ENCODE data around the gene DISP2.

Gene DISP2

DNA sequence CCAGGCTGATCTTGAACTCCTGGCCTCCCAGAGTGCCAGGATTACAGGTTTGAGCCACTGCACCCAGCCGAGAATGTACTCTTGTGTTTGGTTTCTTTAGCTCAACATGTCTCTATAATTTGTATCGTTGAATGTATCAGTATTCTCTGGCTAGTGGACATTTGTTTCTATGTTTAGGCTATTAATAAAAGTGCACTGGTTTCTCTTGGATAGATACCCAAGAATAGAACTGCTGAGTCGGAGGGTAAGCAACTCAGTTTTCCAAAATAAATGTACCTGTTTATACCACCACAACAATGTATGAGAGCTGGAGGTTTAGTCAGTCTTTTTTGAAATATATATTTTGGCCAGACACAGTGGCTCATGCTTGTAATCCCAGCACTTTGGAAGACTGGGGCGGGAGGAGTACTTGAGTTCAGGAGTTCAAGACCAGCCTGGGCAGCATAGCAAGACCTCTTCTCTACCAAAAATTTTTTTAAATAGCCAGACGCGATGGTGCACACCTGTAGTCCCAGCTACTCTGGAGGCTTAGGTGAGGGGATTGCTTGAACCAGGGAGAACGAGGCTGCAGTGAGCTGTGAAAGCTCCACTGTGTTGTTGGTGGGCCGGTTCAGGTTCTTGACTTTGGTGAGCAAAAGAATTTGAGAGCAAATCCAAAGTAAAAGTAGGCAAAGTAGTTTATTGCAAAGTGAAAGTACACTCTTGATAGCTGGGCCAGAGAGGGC lies 39.8 kb downstream of the DISP2 start:
- no peak for DNase-seq

DNA sequence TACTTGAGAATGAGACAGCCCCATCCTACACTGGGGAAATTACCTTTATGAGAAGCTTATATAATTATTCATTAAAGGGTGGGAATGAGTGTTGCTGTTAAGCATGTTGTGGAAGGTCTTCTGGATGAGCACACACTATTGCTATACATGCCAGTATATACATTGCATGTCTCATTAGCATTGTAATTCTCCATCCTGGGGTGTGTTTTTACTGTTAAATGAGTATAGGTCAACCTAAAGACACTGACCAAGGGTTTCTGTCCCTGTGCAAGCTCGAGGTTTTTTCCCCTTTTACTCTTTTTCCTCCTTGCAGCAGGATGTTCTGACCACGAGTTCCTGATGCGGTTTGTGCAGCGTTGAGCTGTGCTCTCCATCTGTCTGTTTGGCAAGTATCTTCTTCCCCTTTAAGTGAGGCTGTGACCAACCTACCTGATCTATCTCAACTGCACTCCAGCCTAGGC lies 40.4 kb downstream of the DISP2 start:
- DNase-seq, result no peak

DNA sequence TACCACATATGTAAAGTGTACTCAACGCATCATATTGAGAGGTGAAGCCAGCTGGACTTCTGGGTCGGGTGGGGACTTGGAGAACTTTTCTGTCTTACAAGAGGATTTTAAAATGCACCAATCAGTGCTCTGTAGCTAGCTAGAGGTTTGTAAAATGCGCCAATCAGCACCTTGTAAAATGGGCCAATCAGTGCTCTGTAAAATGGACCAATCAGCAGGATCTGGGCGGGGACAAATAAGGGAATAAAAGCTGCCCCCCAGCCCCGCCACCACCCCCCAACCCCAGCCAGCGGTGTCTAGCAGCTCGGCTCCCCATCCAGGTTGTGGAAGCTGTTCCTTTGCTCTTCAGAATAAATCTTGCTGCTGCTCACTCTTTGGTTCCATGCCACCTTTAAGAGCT lies 41.4 kb downstream of the DISP2 start:
- DNase-seq, result no peak

DNA sequence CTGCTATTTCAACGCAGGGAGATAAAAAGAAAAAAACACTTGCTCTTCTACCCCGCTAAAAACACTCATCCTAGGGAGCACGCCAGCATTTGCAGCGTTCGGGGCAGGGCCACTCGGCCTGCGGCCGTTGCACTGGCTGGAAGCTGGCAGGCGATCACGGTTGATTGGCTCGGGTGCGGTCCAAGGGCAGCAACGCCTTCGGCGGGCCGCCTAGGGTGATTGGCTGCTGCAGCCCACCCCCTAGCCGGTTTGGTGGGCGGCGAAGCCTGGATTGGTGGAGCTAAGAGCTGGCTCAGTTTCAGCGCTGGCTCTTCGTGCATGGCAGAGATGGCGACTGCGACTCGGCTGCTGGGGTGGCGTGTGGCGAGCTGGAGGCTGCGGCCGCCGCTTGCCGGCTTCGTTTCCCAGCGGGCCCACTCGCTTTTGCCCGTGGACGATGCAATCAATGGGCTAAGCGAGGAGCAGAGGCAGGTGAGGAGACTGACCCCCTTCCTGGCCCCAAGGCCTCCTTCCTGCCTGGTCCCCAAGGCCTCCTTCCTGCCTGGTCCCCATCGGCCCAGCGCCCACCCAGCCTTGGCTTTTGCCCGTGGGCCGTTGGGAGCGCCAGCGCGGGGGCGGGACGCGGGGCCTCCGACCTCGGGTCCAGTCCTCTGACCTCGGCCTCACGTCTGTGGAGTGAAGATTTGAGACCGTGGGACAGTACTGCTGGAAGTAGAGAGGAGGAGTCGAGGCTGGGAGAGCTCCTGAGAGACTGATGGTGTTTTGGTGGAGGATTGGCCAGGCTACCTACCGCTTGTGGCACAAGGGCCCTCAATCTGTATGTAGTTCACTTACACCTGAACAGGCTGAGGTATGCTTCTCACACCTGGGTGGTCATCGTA lies 47.7 kb downstream of the DISP2 start, which contains the start of gene IVD:
Gene IVD (plus strand): TSS at position 295 of the 881 bp plus-strand sequence. CDS start 33 bp downstream, at position 328.
- peak; percentile 74 for DNase-seq

DNA sequence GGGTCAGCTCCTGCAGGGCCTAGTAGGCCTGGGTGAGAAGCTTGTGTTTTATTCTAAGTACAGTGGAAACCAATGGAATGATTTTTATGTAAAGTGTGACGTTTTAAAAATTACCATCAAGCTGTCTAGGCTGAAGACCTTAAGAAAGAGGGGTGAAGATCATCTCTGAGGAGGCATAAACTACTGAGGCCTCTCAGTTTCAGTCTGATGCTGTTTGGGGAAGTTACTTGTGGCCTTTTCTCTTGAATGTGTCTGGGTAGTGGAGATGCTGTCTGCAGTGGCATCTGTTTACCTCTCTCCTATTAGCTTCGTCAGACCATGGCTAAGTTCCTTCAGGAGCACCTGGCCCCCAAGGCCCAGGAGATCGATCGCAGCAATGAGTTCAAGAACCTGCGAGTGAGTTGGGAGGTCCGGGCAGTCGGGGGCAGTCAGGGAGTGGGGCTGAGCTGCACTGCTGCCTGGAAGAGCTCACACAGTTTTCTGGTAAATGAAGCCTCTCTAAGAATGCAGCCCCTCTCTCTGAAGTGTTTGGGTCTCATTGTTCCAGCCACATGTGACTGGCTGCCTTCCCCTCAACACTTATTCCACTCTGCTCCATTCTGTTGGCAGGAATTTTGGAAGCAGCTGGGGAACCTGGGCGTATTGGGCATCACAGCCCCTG lies 49.4 kb downstream of the DISP2 start:
- DNase-seq, result no peak

DNA sequence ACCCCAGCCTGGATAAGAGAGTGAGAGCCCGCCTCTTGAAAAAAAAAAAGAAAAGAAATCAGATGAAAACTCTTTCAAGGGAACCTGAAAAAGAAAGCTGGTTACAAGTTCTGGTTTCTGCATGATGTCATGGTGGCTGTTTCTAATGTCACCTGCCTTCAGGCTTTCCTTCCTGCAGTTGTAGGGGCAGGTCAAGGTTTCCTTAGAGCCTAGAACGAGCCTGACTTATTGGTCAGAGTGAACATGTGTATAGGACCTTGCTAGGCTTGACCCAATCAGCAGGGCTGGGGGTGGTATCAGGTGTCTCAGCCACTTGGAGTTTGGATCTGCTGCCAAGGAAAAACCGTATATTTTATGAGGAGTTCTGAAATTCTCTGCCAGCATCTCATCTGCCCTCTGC lies 51.3 kb downstream of the DISP2 start:
- DNase-seq, result no peak

DNA sequence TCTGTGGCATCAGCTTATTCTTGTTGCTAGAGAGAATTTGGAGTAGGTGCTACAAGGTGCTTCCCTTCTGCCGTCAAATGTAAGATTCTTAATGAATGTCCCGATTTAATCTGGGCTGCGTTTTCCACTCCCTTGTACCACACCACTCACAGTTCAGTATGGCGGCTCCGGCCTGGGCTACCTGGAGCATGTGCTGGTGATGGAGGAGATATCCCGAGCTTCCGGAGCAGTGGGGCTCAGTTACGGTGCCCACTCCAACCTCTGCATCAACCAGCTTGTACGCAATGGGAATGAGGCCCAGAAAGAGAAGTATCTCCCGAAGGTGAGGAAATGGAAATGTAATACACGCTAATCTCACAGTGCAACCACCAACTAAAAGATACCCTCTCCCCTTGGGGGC lies 52.5 kb downstream of the DISP2 start:
- DNase-seq, result no peak

DNA sequence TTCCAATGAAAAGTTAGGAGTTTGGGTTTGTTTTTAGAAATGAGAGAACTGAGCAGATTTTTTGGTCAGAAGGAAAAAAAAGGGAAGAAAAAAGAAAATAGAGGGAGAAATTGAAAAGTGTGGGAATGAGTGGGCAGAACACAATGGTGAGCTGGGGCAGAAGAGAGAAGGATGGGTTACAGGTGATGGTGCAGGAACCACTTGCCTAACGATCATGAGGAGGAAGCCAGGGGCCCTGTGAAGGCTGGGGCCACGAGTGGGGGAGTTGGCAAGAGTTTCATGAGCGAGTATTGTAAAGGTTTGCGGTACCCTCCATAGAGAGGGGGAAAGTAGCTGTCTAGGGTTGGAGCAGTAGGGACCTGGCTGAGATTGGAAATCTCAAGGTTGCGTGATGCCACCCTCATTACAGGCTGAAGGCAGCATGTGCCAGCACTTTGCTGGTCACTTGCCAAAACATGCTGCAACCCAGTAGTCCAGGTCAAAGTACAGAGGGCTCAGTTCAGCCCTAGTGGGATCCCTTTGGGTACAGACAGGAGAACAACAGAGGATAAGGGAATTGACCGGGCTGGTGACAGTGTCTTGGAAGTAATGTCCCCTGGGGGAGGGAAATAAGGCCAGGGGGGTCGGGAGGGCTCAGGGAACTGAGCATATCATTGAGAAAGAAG lies 54.2 kb downstream of the DISP2 start:
- no peak for DNase-seq

DNA sequence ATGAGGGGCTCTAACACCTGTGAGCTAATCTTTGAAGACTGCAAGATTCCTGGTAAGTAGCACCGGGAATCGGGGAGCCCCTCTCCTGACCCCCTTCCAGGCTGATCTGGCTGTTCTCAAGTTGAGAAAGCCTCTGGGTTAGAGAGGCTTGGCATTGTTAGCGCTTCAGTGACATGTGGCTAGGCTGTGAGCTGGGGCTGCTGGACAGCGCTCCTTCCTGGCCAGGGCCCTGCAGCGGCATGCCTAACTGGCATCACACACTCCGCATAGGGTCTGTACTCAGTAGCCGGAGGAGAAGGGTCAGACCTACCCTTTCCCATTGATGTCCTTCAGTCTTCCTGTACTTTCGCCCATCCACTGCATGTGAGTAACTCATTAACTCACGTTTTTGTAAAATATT lies 55.0 kb downstream of the DISP2 start:
- no peak for DNase-seq

DNA sequence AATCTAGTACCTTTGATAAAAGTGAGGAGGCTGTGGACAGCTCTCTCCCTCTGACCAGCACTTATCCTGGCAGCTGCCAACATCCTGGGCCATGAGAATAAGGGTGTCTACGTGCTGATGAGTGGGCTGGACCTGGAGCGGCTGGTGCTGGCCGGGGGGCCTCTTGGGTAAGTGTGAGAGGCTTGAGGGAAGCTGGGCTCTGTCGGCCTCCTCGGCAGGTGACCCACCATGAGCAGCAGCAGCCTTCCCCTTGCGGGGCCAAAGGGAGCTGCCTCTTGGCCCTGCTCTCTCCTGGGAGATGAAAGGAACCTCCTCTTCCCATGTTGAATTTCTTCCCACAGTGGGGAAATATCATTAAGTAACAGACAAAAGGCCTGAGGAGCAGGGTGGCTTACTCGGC lies 56.8 kb downstream of the DISP2 start:
- DNase-seq, result no peak

DNA sequence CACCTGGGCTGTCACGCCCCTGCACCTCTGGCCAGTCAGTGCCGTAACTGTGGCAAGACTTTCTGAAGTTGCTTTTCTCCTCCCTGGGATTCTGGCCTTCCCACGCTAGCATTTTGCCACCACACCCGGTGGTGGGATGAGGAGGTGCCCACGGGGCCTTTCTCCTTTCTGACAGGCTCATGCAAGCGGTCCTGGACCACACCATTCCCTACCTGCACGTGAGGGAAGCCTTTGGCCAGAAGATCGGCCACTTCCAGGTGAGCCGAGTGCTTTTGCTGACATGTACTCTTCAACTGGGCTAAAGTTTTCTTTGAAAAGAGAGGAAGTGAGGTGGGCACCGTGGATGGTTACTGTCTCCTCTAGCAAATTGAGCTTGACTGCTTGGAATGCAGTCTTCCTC lies 57.2 kb downstream of the DISP2 start:
- no peak for DNase-seq

DNA sequence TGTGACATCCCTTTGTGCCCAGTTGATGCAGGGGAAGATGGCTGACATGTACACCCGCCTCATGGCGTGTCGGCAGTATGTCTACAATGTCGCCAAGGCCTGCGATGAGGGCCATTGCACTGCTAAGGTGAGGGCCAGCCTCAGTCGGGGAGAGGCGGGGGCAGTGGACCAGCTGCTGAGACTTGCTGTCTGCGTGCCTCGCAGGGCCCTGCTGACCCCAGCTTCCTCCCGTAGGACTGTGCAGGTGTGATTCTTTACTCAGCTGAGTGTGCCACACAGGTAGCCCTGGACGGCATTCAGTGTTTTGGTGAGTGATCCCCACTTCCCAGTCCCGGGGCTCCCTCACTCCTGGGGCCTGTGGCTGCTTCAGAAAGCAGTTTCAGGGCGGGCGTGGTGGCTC lies 58.0 kb downstream of the DISP2 start:
- DNase-seq, result no peak

DNA sequence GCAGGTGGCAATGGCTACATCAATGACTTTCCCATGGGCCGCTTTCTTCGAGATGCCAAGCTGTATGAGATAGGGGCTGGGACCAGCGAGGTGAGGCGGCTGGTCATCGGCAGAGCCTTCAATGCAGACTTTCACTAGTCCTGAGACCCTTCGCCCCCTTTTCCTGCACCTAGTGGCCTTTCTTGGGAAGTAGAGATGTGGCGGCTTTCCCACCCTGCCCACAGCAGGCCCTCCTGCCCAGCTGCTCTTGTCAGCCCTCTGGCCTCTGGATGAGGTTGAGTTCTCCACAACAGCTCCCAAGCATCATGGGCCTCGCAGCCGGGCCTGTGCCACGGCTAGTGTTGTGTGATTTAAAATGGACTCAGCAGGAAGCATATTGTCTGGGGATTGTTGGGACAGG lies 60.1 kb downstream of the DISP2 start:
- no peak for DNase-seq

DNA sequence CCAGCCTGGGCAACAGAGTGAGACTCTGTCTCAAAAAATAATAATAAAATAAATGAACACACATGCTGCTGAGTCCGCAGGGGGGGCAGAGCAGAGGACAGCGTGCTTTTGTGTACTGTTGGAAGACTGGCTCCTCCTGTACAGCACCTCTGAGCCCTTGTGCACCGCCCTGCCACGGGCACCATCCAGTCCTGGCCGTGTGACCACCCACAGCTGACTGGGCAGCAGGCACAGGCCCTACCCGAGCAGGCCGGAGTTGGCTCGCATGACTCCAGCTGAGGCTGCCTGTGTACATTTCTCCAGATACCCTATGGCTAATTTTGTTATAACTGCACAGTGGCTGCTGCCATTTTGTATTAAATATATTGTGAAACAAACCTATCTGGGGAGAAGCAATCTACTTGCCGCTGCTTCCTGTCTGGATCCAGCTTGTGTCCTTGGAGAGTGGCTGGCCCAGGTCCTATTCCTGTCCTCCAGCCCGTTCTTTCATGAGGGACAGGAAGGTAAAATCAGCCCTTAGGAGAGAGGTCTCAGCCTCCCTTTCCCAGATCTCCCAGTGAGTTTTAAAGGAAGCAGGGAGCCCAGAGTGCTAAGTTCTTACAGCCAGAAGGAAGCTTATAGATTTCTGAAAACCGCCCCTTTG lies 62.2 kb downstream of the DISP2 start:
- DNase-seq, result no peak

DNA sequence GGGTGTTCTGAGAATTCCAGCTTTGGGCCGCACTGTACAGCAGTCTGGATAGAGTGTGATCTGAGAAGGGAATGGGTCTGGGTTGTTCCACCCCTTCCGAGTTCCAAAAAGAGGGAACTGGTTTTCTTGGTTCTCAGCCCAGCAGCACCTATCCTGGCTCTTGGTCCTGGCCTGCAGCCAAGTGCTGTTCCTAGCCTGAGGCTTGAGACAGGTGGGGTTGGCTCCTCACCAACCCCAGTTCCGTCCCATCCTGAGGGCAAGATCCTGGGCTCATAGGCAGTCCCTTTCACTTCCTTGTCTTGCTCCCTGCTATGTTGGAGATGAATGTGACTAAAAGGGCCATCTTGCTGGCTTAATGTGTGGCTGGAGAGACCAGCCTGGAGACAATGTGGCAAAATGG lies 62.8 kb downstream of the DISP2 start:
- DNase-seq, result peak; percentile 80

DNA sequence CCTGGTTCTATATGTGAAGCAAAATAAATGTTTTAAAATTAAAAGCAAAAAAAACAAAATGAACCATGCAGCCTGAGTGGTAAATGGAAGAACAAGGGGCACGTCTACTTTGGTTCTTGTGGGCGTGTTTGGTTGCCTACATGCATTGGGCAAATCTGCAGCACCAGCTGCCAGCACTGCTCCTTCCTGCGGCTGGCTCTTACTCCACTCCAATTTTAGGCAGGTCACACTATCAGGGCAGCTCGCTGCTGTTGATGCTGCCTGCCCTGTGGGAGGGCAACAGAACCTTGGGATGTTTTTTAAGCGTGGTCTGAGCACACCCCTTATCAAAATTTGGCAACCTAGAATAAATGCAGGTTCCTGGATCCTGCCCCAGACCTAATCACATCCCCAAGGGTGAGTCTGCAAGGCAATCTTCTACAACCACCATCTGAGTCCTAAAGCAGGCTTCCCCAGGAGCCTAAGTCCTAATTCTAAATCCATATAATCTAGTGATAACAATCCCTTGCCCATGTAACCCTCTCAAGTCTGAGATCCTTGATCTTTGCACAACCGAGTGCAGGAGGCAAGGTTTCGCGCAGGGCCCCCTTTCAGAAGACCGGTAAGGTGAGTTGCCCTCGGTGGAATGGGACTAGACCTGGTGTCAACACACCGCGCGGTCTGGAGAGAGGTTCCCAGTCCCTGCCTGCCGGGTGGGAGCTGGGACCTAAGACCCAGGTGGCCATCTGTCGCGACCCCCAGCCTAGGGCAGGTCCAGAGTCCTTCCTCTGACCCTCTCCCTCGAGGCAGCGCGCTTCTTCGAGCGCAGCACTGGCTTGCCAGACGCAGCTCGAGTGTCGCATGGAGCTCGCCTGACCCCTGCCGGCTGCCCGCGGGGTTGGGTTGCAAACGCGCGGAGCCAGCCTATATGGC lies 63.5 kb downstream of the DISP2 start:
- no peak for DNase-seq

DNA sequence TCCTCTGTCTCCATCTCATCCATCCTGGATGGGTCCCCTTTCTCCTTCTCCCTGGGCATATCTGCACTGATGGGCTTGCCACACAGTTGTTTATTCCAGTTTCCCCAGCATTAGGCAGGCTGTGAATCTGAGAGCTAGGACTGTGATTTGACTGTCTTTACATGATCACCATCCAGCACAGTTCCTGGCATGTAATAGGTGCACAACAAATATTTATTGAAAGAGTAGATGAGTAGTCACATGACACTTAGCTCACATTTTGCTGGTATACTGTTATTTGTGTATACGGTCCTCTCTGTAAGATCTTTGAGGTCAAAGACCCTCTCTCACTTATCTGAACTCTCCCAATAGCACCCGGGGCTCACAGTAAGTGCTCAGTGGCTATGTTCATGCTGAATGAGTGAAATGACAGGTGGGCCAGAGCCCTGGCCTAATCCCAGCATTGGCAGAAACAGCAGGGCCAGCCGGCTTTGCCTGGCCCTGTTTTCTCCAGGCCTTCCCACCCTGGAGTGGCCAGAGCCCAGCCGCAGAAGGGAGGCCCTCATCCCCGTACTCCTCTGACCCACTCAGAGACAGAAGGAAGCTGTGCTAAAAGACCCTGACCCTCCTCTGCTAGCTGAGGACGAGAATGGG lies 66.6 kb downstream of the DISP2 start:
- no peak for DNase-seq

DNA sequence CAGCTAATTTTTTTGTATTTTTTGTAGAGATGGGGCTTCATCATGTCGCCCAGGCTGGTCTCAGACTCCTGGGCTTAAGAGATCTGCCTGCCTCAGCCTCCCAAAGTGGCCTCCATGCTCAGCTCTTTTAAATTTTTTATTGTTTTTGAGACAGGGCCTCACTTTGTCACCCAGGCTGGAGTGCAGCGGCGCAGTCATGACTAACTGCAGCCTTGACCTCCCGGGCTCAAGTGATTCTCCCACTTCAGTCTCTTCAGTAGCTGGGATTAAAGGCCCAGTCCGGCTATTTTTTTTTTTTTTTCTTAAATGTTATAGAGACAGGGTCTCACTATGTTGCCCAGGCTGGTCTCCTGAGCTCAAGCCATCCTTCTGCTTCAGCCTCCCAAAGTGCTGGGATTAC lies 67.7 kb downstream of the DISP2 start:
- DNase-seq, result no peak

DNA sequence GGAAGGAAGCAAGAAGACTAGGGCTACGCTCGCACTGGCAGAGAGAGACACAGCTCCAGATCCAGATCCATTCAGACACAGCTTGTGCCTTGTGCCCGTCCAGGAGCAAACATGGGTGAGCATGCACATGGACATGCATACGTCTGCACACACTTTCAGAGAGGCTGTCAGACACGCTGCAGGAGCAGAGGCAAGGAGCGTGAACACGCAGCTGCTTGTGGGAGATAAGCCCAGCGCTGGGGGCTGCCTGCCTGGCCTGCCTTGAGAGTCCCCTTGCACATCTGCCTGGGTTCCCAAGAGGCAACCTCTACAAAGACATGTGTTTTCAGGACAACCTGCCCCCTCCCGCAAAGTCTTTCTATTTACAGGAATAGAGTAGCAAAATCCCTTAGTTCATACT lies 69.2 kb downstream of the DISP2 start:
- DNase-seq, result no peak

DNA sequence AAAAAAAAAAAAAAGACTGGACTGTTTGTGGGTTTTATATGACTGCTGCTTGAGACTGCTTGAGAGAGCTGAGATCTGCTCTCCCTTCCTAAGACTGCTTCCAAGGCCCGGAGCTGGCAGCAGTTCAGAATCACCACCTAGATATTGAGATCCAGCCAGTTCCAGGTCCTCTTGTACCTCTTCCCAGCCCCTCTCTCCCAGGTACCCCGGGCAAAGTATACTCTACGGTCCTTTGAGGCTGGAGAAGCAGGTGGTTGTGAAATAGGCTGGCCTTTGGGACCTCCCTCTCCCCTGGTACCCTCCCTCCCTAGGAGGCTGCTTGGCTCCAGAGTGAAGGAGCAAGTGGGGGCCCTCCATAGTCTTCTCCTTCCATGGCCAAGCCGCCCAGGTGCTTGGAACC lies 70.2 kb downstream of the DISP2 start:
- DNase-seq, result no peak

All from NCI-H2029 (cell line).